GM19239 (cell line): Measurements from ENCODE around the gene AGAP1.

Source experiments
- DNase-seq: peaks from one replicate; pipeline ENCODE4 v3.0.0; 2011; ENCODE audit warnings: low spot score; ENCODE audit not compliant: insufficient read length
- FAIRE-seq: peaks from 2 replicates; lab custom pipeline; 2011; peaks lifted over from hg19 to GRCh38; lab: Jason Lieb, UNC

AGAP1 gene

GRCh38 chr2:235765181-235765820 lies 271.5 kb downstream of the AGAP1 start:
- FAIRE-seq = no peak

GRCh38 chr2:235766278-235766677 lies 272.4 kb downstream of the AGAP1 start:
- FAIRE-seq = peak; percentile 47
- DNase-seq = peak; percentile 62

More at GRCh38 chr2:235765181-235765820, 271.5 kb downstream of the AGAP1 start:
- no peak for DNase-seq

GRCh38 chr2:235768606-235769005 lies 274.8 kb downstream of the AGAP1 start:
- no peak for FAIRE-seq
- DNase-seq = no peak

- no peak for FAIRE-seq
- no peak for DNase-seq
Measured at GRCh38 chr2:235769046-235769445, 275.2 kb downstream of the AGAP1 start.

GRCh38 chr2:235770909-235771820 lies 277.3 kb downstream of the AGAP1 start:
- no peak for FAIRE-seq

GRCh38 chr2:235773188-235773928 lies 279.5 kb downstream of the AGAP1 start:
- DNase-seq (no peak), FAIRE-seq (no peak)

More at GRCh38 chr2:235770909-235771820, 277.3 kb downstream of the AGAP1 start:
- no peak for DNase-seq

GRCh38 chr2:235774153-235774870 lies 280.5 kb downstream of the AGAP1 start:
- DNase-seq (no peak), FAIRE-seq (no peak)

- FAIRE-seq = no peak
Measured at GRCh38 chr2:235776531-235776930, 282.7 kb downstream of the AGAP1 start.

GRCh38 chr2:235779444-235779896 lies 285.6 kb downstream of the AGAP1 start:
- FAIRE-seq = peak; percentile 87

More at GRCh38 chr2:235776531-235776930, 282.7 kb downstream of the AGAP1 start:
- DNase-seq = no peak

GRCh38 chr2:235780401-235780800 lies 286.6 kb downstream of the AGAP1 start:
- no peak for FAIRE-seq

More at GRCh38 chr2:235779444-235779896, 285.6 kb downstream of the AGAP1 start:
- DNase-seq = peak; percentile 40

GRCh38 chr2:235781775-235782174 lies 287.9 kb downstream of the AGAP1 start:
- DNase-seq (no peak), FAIRE-seq (no peak)

More at GRCh38 chr2:235780401-235780800, 286.6 kb downstream of the AGAP1 start:
- DNase-seq = no peak

GRCh38 chr2:235784788-235785187 lies 290.9 kb downstream of the AGAP1 start:
- no peak for DNase-seq
- no peak for FAIRE-seq

- DNase-seq (no peak), FAIRE-seq (no peak)
Measured at GRCh38 chr2:235789552-235789951, 295.7 kb downstream of the AGAP1 start.

- FAIRE-seq = no peak
- no peak for DNase-seq
Measured at GRCh38 chr2:235793163-235793752, 299.4 kb downstream of the AGAP1 start.

- FAIRE-seq (no peak), DNase-seq (no peak)
Measured at GRCh38 chr2:235799281-235799680, 305.4 kb downstream of the AGAP1 start.

GRCh38 chr2:235802542-235802941 lies 308.7 kb downstream of the AGAP1 start:
- no peak for FAIRE-seq

GRCh38 chr2:235803028-235803427 lies 309.2 kb downstream of the AGAP1 start:
- DNase-seq = no peak
- no peak for FAIRE-seq

More at GRCh38 chr2:235802542-235802941, 308.7 kb downstream of the AGAP1 start:
- no peak for DNase-seq

- DNase-seq = no peak
- FAIRE-seq = no peak
Measured at GRCh38 chr2:235804676-235805075, 310.8 kb downstream of the AGAP1 start.
